Caco-2 (cell line): ENCODE data around the gene GNS. TPM values are rescaled to one million over a fixed set of nuclear protein-coding genes. Genes with fewer than 3 reads are reported as not detected.

ENCODE experiments used
- BruUV-seq: library from RNA; stranded (reverse); fragments of 400-500 nt; replicated peaks from 2 replicates; lab custom pipeline; 2021; lab: Mats Ljungman, UMichigan
- CTCF ChIA-PET: fragments of 300-600 bp; sonication (Branson Sonifier 250); formaldehyde crosslinking; loops from one replicate; lab custom pipeline; 2022; ENCODE audit warnings: antibody characterized with exemption; lab: Charles Lee
- POLR2A ChIA-PET: fragments of 300-600 bp; sonication (Branson Sonifier 250); formaldehyde crosslinking; loops from one replicate; lab custom pipeline; 2022; ENCODE audit warnings: antibody characterized with exemption; lab: Charles Lee
- DNase-seq, 2 experiments: peaks; one replicate each; pipeline versions ENCODE4 v3.0.0 to v3.0.0-alpha.2; 2020 to 2022
- H3K27me3 ChIP-seq: replicated peaks from 2 replicates; pipeline ENCODE4 v1.6.0; 2011; ENCODE audit warnings: low read length; ENCODE audit not compliant: control insufficient read depth, insufficient read depth
- H3K36me3 ChIP-seq: 2 replicates; pipeline ENCODE4 v1.5.1; 2011; ENCODE audit warnings: low read length; ENCODE audit not compliant: control insufficient read depth, insufficient read depth
- H3K4me1 ChIP-seq: fragments of 250-450 bp; sonication (Bioruptor Pico); 2 replicates; pipeline ENCODE4 v1.5.1; 2020; ENCODE audit warnings: mild to moderate bottlenecking
- H3K4me3 ChIP-seq: 2 replicates; pipeline ENCODE4 v1.5.1; 2011; ENCODE audit warnings: low read depth, mild to moderate bottlenecking, control low read depth, low read length
- H3K9me3 ChIP-seq: fragments of 250-450 bp; sonication (Bioruptor Pico); 2 replicates; pipeline ENCODE4 v1.5.1; 2020; ENCODE audit warnings: mild to moderate bottlenecking, moderate library complexity
- H3K27ac Mint-ChIP-seq: one replicate; pipeline ENCODE4 v1.8.0; 2022; ENCODE audit warnings: mixed read lengths; ENCODE audit not compliant: unreplicated experiment
- H3K27me3 Mint-ChIP-seq: one replicate; pipeline ENCODE4 v1.8.0; 2022; ENCODE audit warnings: mixed read lengths; ENCODE audit not compliant: insufficient read depth, unreplicated experiment
- H3K36me3 Mint-ChIP-seq: one replicate; pipeline ENCODE4 v1.8.0; 2022; ENCODE audit warnings: mild to moderate bottlenecking, mixed read lengths; ENCODE audit not compliant: insufficient read depth, unreplicated experiment
- H3K4me1 Mint-ChIP-seq: one replicate; pipeline ENCODE4 v1.8.0; 2022; ENCODE audit warnings: low read depth, mixed read lengths; ENCODE audit not compliant: unreplicated experiment
- H3K4me3 Mint-ChIP-seq: one replicate; pipeline ENCODE4 v1.8.0; 2022; ENCODE audit warnings: mild to moderate bottlenecking, moderate library complexity, mixed read lengths; ENCODE audit not compliant: unreplicated experiment
- H3K9me3 Mint-ChIP-seq: one replicate; pipeline ENCODE4 v1.8.0; 2022; ENCODE audit warnings: mixed read lengths; ENCODE audit not compliant: unreplicated experiment
- CTCF ChIP-seq, 2 experiments: fragments of 200-600 bp in 1 of 2; IDR thresholded peaks; 1 replicate in 1 of 2; 2 replicates in 1 of 2; pipeline versions ENCODE4 v1.5.1 to v1.8.0; 2011 to 2022; ENCODE audit warnings: antibody characterized with exemption in 1 of 2, control low read depth in 1 of 2, inconsistent platforms in 1 of 2, low read depth in 1 of 2, low read length in 1 of 2, mild to moderate bottlenecking in 1 of 2, moderate library complexity in 1 of 2; ENCODE audit not compliant: insufficient read depth in 1 of 2, severe bottlenecking in 1 of 2, unreplicated experiment in 1 of 2
- intact Hi-C: fragments of 100-400 bp; cut with micrococcal nuclease; formaldehyde crosslinking; loops from one replicate; pipeline ENCODE4 v1.10.0; 2022; ENCODE audit not compliant: unreplicated experiment
- total RNA-seq: library from RNA; stranded (reverse); gene quantifications from 2 replicates; pipeline ENCODE4 v1.2.3, GENCODE V29; 2022

GNS gene
- total RNA-seq, 1 experiment from 2014 or later: 75.1 TPM

GRCh38 chr12:64672925-64673409 lies 86.2 kb downstream of the GNS start:
- Histone ChIP-seq H3K4me3 (no peak overlapping the region), H3K27me3 (no peaks in the 10 kb centered on the region), H3K4me1 (peaks cover 60% of the 10 kb centered on the region), H3K9me3 (no peaks in the 10 kb centered on the region), H3K36me3 (no peaks in the 10 kb centered on the region)
- ChIA-PET POLR2A (no interaction called here), CTCF (no interaction called here)
- H3K4me1 Mint-ChIP-seq: peaks cover 38% of the 10 kb centered on the region
- no peak overlapping the region for H3K4me3 Mint-ChIP-seq
- no peaks in the 10 kb centered on the region for H3K27me3 Mint-ChIP-seq
- H3K9me3 Mint-ChIP-seq: no peaks in the 10 kb centered on the region
- no peaks in the 10 kb centered on the region for H3K36me3 Mint-ChIP-seq
- peak overlapping the region; percentile 53 for H3K27ac Mint-ChIP-seq
- BruUV-seq: no TSS peak
- DNase-seq: peak in 1 of 2 experiments; percentile 67
- intact Hi-C loops: no loop called here
- TF ChIP-seq CTCF (IDR thresholded peaks at IDR 0.05; ENCODE audit: insufficient read depth in 1 of 2, low read depth in 1 of 2, low read length in 1 of 2, severe bottlenecking in 1 of 2, unreplicated experiment in 1 of 2): no peak

- TF ChIP-seq CTCF (IDR thresholded peaks at IDR 0.05; ENCODE audit: insufficient read depth in 1 of 2, low read depth in 1 of 2, low read length in 1 of 2, severe bottlenecking in 1 of 2, unreplicated experiment in 1 of 2): no peak
- peaks cover 72% of the 10 kb centered on the region for H3K4me1 ChIP-seq
- H3K9me3 ChIP-seq: no peaks in the 10 kb centered on the region
- H3K27me3 ChIP-seq: no peaks in the 10 kb centered on the region
- H3K36me3 ChIP-seq: no peaks in the 10 kb centered on the region
- H3K36me3 Mint-ChIP-seq: no peaks in the 10 kb centered on the region
- no peaks in the 10 kb centered on the region for H3K9me3 Mint-ChIP-seq
- no peak overlapping the region for H3K4me3 ChIP-seq
- no TSS peak for BruUV-seq
- ChIA-PET POLR2A (no interaction called here), CTCF (no interaction called here)
- intact Hi-C loops: no loop called here
- no peaks in the 10 kb centered on the region for H3K27me3 Mint-ChIP-seq
- H3K4me3 Mint-ChIP-seq: no peak overlapping the region
- peaks cover 47% of the 10 kb centered on the region for H3K4me1 Mint-ChIP-seq
- no peak overlapping the region for H3K27ac Mint-ChIP-seq
- DNase-seq: no peak
Measured at GRCh38 chr12:64671681-64672080, 87.5 kb downstream of the GNS start.

GRCh38 chr12:64670919-64671639 lies 88.1 kb downstream of the GNS start:
- Histone ChIP-seq H3K4me3 (no peak overlapping the region), H3K36me3 (no peaks in the 10 kb centered on the region), H3K9me3 (no peaks in the 10 kb centered on the region), H3K4me1 (peaks cover 78% of the 10 kb centered on the region), H3K27me3 (no peaks in the 10 kb centered on the region)
- Mint-ChIP-seq H3K27me3 (no peaks in the 10 kb centered on the region), H3K4me3 (no peak overlapping the region), H3K36me3 (no peaks in the 10 kb centered on the region), H3K27ac (no peak overlapping the region), H3K9me3 (no peaks in the 10 kb centered on the region), H3K4me1 (peaks cover 52% of the 10 kb centered on the region)
- POLR2A ChIA-PET: no interaction called here
- intact Hi-C loops: no loop called here
- CTCF ChIA-PET: no interaction called here
- DNase-seq: no peak
- TF ChIP-seq CTCF (IDR thresholded peaks at IDR 0.05; ENCODE audit: insufficient read depth in 1 of 2, low read depth in 1 of 2, low read length in 1 of 2, severe bottlenecking in 1 of 2, unreplicated experiment in 1 of 2): no peak
- BruUV-seq: no TSS peak
